WTC11 (cell line): ENCODE measurements around the gene CLCNKB. TPM values are rescaled to one million over a fixed set of nuclear protein-coding genes. Genes with fewer than 3 reads are reported as not detected.

Experiments
- ATAC-seq: fragments of 200-7000 bp; cut with Tn5 transposase; 2 replicates; pipeline ENCODE4 v1.10.0; 2021; ENCODE audit warnings: mild to moderate bottlenecking, moderate library complexity
- CTCF ChIA-PET: fragments of 300-600 bp; sonication (Branson Sonifier 250); formaldehyde crosslinking; loops from one replicate; lab custom pipeline; 2021; ENCODE audit warnings: antibody characterized with exemption; lab: Charles Lee
- POLR2A ChIA-PET: fragments of 350-600 bp; sonication (Branson Sonifier 250); formaldehyde crosslinking; loops from one replicate; lab custom pipeline; 2021; ENCODE audit warnings: antibody characterized with exemption; lab: Charles Lee
- DNase-seq: peaks from one replicate; pipeline ENCODE4 v3.0.0; 2021; ENCODE audit warnings: low spot score
- H3K27ac Mint-ChIP-seq: 2 replicates; pipeline ENCODE4 v1.8.0; 2021; ENCODE audit warnings: mixed read lengths
- H3K27me3 Mint-ChIP-seq: 2 replicates; pipeline ENCODE4 v1.8.0; 2021; ENCODE audit warnings: low read depth, mild to moderate bottlenecking, moderate library complexity, mixed read lengths
- H3K36me3 Mint-ChIP-seq: 2 replicates; pipeline ENCODE4 v1.8.0; 2021; ENCODE audit warnings: mixed read lengths
- H3K4me1 Mint-ChIP-seq: 2 replicates; pipeline ENCODE4 v1.8.0; 2022; ENCODE audit warnings: mixed read lengths
- H3K4me3 Mint-ChIP-seq: 2 replicates; pipeline ENCODE4 v1.8.0; 2021; ENCODE audit warnings: mild to moderate bottlenecking, moderate library complexity, mixed read lengths
- H3K9me3 Mint-ChIP-seq: 2 replicates; pipeline ENCODE4 v1.8.0; 2021; ENCODE audit warnings: mixed read lengths
- AFF4 ChIP-seq: sonication (generic); formaldehyde crosslinking; IDR thresholded peaks from 2 replicates; pipeline ENCODE4 v1.8.1; 2023; ENCODE audit warnings: mild to moderate bottlenecking, missing genetic modification reagents, borderline replicate concordance
- ATF6 ChIP-seq: sonication (generic); formaldehyde crosslinking; IDR thresholded peaks from 2 replicates; pipeline ENCODE4 v1.8.1; 2023; ENCODE audit warnings: mild to moderate bottlenecking, missing genetic modification reagents
- CBFB ChIP-seq: sonication (generic); formaldehyde crosslinking; IDR thresholded peaks from 2 replicates; pipeline ENCODE4 v1.8.1; 2022; ENCODE audit warnings: mild to moderate bottlenecking, low read depth, missing genetic modification reagents
- CREB1 ChIP-seq: sonication (generic); formaldehyde crosslinking; IDR thresholded peaks from 2 replicates; pipeline ENCODE4 v1.8.0; 2023; ENCODE audit warnings: mild to moderate bottlenecking, missing genetic modification reagents
- CTCF ChIP-seq: fragments of 200-600 bp; IDR thresholded peaks from 2 replicates; pipeline ENCODE4 v1.8.0; 2022; ENCODE audit warnings: antibody characterized with exemption
- ERG ChIP-seq: fragments of 250-450 bp; sonication (Bioruptor Pico); IDR thresholded peaks from 2 replicates; pipeline ENCODE4 v1.8.0; 2021; ENCODE audit warnings: mild to moderate bottlenecking
- ETV6 ChIP-seq: sonication (generic); formaldehyde crosslinking; IDR thresholded peaks from 2 replicates; pipeline ENCODE4 v1.8.1; 2022; ENCODE audit warnings: mild to moderate bottlenecking, missing genetic modification reagents
- FOXP4 ChIP-seq: sonication (generic); formaldehyde crosslinking; IDR thresholded peaks from 2 replicates; pipeline ENCODE4 v1.8.0; 2022; ENCODE audit warnings: mild to moderate bottlenecking, missing genetic modification reagents
- GABPB1 ChIP-seq: sonication (generic); formaldehyde crosslinking; IDR thresholded peaks from 2 replicates; pipeline ENCODE4 v1.8.1; 2023; ENCODE audit warnings: mild to moderate bottlenecking, missing genetic modification reagents
- HMGA2 ChIP-seq: fragments of 250-450 bp; sonication (Bioruptor Pico); IDR thresholded peaks from 2 replicates; pipeline ENCODE4 v1.4.0; 2021; ENCODE audit warnings: mild to moderate bottlenecking, moderate library complexity
- JUN ChIP-seq: sonication (generic); formaldehyde crosslinking; IDR thresholded peaks from 2 replicates; pipeline ENCODE4 v1.8.0; 2023; ENCODE audit warnings: mild to moderate bottlenecking, missing genetic modification reagents
- KAT7 ChIP-seq: sonication (generic); formaldehyde crosslinking; IDR thresholded peaks from 2 replicates; pipeline ENCODE4 v1.8.1; 2023; ENCODE audit warnings: missing genetic modification reagents, mild to moderate bottlenecking, borderline replicate concordance
- NFATC4 ChIP-seq: fragments of 250-450 bp; sonication (Bioruptor Pico); IDR thresholded peaks from 2 replicates; pipeline ENCODE4 v1.9.0; 2021; ENCODE audit warnings: mild to moderate bottlenecking
- OVOL2 ChIP-seq: fragments of 250-450 bp; sonication (Bioruptor Pico); IDR thresholded peaks from 2 replicates; pipeline ENCODE4 v1.9.0; 2021; ENCODE audit warnings: mild to moderate bottlenecking, borderline replicate concordance
- RORB ChIP-seq: fragments of 250-450 bp; sonication (Bioruptor Pico); IDR thresholded peaks from 2 replicates; pipeline ENCODE4 v1.9.0; 2021; ENCODE audit warnings: mild to moderate bottlenecking
- SMAD4 ChIP-seq: sonication (generic); formaldehyde crosslinking; IDR thresholded peaks from 2 replicates; pipeline ENCODE4 v1.8.0; 2022; ENCODE audit warnings: mild to moderate bottlenecking, missing genetic modification reagents
- SOX15 ChIP-seq: fragments of 250-450 bp; sonication (Bioruptor Pico); IDR thresholded peaks from 2 replicates; pipeline ENCODE4 v1.9.0; 2021; ENCODE audit warnings: mild to moderate bottlenecking
- STAT6 ChIP-seq: sonication (generic); formaldehyde crosslinking; conservative IDR thresholded peaks from 2 replicates; pipeline ENCODE4 v1.8.1; 2023; ENCODE audit warnings: mild to moderate bottlenecking, low read depth, missing genetic modification reagents, moderate library complexity
- TEAD4 ChIP-seq: sonication (generic); formaldehyde crosslinking; IDR thresholded peaks from 2 replicates; pipeline ENCODE4 v1.8.0; 2022; ENCODE audit warnings: mild to moderate bottlenecking, missing genetic modification reagents
- TP53 ChIP-seq: sonication (generic); formaldehyde crosslinking; IDR thresholded peaks from 2 replicates; pipeline ENCODE4 v1.8.1; 2023; ENCODE audit warnings: mild to moderate bottlenecking, missing genetic modification reagents
- ZBTB43 ChIP-seq: sonication (generic); formaldehyde crosslinking; IDR thresholded peaks from 2 replicates; pipeline ENCODE4 v1.8.1; 2023; ENCODE audit warnings: mild to moderate bottlenecking, missing genetic modification reagents
- ZNF416 ChIP-seq: fragments of 250-450 bp; sonication (Bioruptor Pico); IDR thresholded peaks from 2 replicates; pipeline ENCODE4 v1.9.0; 2021; ENCODE audit warnings: mild to moderate bottlenecking, inconsistent platforms
- total RNA-seq: library from RNA; stranded (reverse); gene quantifications from 3 replicates; pipeline ENCODE4 v1.2.3, GENCODE V29; 2021

CLCNKB gene
- total RNA-seq, 1 experiment from 2014 or later = 1.8 TPM

- TF ChIP-seq STAT6 (CRISPR knock-in tag) (no peak), ATF6 (no peak), SOX15 (CRISPR knock-in tag) (no peak)
Observed at GRCh38 chr1:16080422-16081150, 37.0 kb downstream of the CLCNKB start (continued).

GRCh38 chr1:16081636-16082035 is 38.1 kb downstream of the CLCNKB start:
- ChIA-PET CTCF (interaction anchor here (0.6 to 7.9 kb wide), 50 partner anchors 9 to 539 kb away, joined by 3 to 204 read pairs (median 5); partner anchors contain the start of genes ARHGEF19, CPLANE2, EPHA2 and FAM131C), POLR2A (interaction anchor here (1.1 kb wide), 2 partner anchors 72 to 81 kb away, joined by 3 to 4 read pairs; no protein-coding TSS in a partner anchor)
- H3K27me3 Mint-ChIP-seq = peaks cover 6% of the 10 kb centered on the region; the same call in 1 of the 2 replicates
- H3K9me3 Mint-ChIP-seq = no peaks in the 10 kb centered on the region
- peaks cover 5% of the 10 kb centered on the region for H3K4me1 Mint-ChIP-seq
- no peak overlapping the region for H3K4me3 Mint-ChIP-seq
- no peak for ATAC-seq
- no peak for DNase-seq
- no peak overlapping the region for H3K27ac Mint-ChIP-seq
- no peak for TF ChIP-seq RORB
- TF ChIP-seq OVOL2 (CRISPR knock-in tag) = no peak
- no peak for TF ChIP-seq FOXP4 (CRISPR knock-in tag)
- no peak for TF ChIP-seq HMGA2 (CRISPR knock-in tag)
- no peak for TF ChIP-seq CREB1 (CRISPR knock-in tag)
- no peak for TF ChIP-seq ERG (CRISPR knock-in tag)
- TF ChIP-seq NFATC4 (CRISPR knock-in tag) = no peak
- no peak for TF ChIP-seq CTCF
- TF ChIP-seq GABPB1 (CRISPR knock-in tag) = no peak
- no peak for TF ChIP-seq TP53 (CRISPR knock-in tag)
- TF ChIP-seq AFF4 (CRISPR knock-in tag) = no peak
- no peak for TF ChIP-seq TEAD4 (CRISPR knock-in tag)
- no peak for TF ChIP-seq ETV6 (CRISPR knock-in tag)
- no peak for TF ChIP-seq ZBTB43 (CRISPR knock-in tag)
- no peak for TF ChIP-seq CBFB (CRISPR knock-in tag)
- no peak for TF ChIP-seq KAT7 (CRISPR knock-in tag)
- TF ChIP-seq JUN (CRISPR knock-in tag) = no peak
- TF ChIP-seq ZNF416 (CRISPR knock-in tag) = no peak
- TF ChIP-seq SMAD4 (CRISPR knock-in tag) = no peak
- no peaks in the 10 kb centered on the region for H3K36me3 Mint-ChIP-seq
